ENCODE measurements around the gene UBN2.
"Not testable (repeated sequence)": the region's sequence is repeated elsewhere in the genome, so short reads cannot be mapped to it uniquely, and the experiment has no call there.

Gene UBN2

DNA sequence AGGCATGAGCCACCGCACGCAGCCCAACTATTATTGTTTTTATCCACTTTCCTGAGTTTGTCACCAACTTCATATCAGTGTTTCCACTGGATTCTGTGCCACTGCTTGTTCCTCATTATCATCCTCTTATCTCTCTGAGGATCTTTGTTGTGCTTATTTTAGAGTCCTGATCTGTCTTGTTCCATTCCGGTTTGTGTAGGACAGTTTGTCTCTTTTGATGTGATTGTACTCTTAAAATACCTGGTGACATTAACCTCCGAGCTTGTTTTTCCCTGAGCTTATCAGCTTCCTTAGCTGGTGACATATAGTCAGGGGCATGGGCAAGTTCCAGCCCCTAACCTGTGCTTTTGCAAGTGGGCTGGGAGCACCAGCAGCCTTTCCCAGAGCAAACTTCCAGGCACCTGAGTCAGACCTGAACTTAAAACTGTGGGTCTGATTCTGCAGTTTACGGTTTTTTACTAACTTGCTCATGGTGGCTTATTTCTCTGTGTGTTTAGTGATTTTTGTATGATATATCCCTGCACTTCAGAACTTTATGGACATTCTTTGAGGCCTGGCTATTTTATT is 87.0 kb downstream of the UBN2 start:
- Histone ChIP-seq H4K91ac (ENCODE audit: low read depth, low read length, poor library complexity) (no peak overlapping the region), H2BK15ac (ENCODE audit: low read length) (no peak overlapping the region), H3K9ac (ENCODE audit: low read depth, low read length, poor library complexity) (no peak overlapping the region), H3K36me3 (replicated peaks in 1 of 2; ENCODE audit: control insufficient read depth in 2 of 2, insufficient read depth in 2 of 2, low read length in 2 of 2) (no peaks in the 10 kb centered on the region), H3K4me1 (ENCODE audit: control insufficient read depth in 2 of 2, insufficient read depth in 1 of 2, low read depth in 1 of 2, low read length in 2 of 2) (no peaks in the 10 kb centered on the region), H4K8ac (ENCODE audit: low read depth, low read length) (no peak overlapping the region), H3K27ac (replicated peaks; ENCODE audit: low read length) (no peak overlapping the region), H2BK120ac (ENCODE audit: low read depth, low read length) (no peak overlapping the region), H2AK5ac (ENCODE audit: low read depth, low read length) (no peak overlapping the region), H3K4me2 (ENCODE audit: insufficient read depth, low read length, poor library complexity, severe bottlenecking) (no peak overlapping the region), H3K27me3 (ENCODE audit: control insufficient read depth in 3 of 3, insufficient read depth in 3 of 3, low read depth in 1 of 3, low read length in 3 of 3) (no peaks in the 10 kb centered on the region), H3K4me3 (ENCODE audit: low read length in 2 of 2) (no peak overlapping the region), H3K18ac (ENCODE audit: low read length) (no peak overlapping the region), H3K14ac (ENCODE audit: low read length) (no peak overlapping the region), H3K79me1 (ENCODE audit: low read depth, low read length) (no peaks in the 10 kb centered on the region), H2BK5ac (ENCODE audit: low read length) (no peak overlapping the region), H2BK12ac (ENCODE audit: low read length) (no peak overlapping the region), H3K4ac (ENCODE audit: low read length) (no peak overlapping the region), H2AFZ (ENCODE audit: low read length) (no peak overlapping the region), H3K23ac (ENCODE audit: low read depth, low read length, poor library complexity) (no peak overlapping the region), H3K9me3 (replicated peaks in 1 of 2; ENCODE audit: control insufficient read depth in 2 of 2, insufficient read depth in 1 of 2, low read depth in 1 of 2, low read length in 2 of 2) (no peaks in the 10 kb centered on the region)
- DNase-seq (ENCODE audit: low spot score) = no peak
- WGBS, 2 donors (ENCODE audit: extremely low coverage in 2 of 2, insufficient read length in 2 of 2, insufficient replicate concordance in 1 of 2) = no CpG with 5 or more reads among the region's 5 CpGs

GRCh38 chr7:139321071-139321745 is 90.2 kb downstream of the UBN2 start:
- Histone ChIP-seq H3K9me3 (replicated peaks in 1 of 2; ENCODE audit: control insufficient read depth in 2 of 2, insufficient read depth in 1 of 2, low read depth in 1 of 2, low read length in 2 of 2) (no peaks in the 10 kb centered on the region), H2BK15ac (ENCODE audit: low read length) (no peak overlapping the region), H2AFZ (ENCODE audit: low read length) (peak overlapping the region; percentile 53), H3K4ac (ENCODE audit: low read length) (no peak overlapping the region), H2AK5ac (ENCODE audit: low read depth, low read length) (no peak overlapping the region), H3K4me1 (ENCODE audit: control insufficient read depth in 2 of 2, insufficient read depth in 1 of 2, low read depth in 1 of 2, low read length in 2 of 2) (no peaks in the 10 kb centered on the region), H3K79me1 (ENCODE audit: low read depth, low read length) (no peaks in the 10 kb centered on the region), H2BK5ac (ENCODE audit: low read length) (no peak overlapping the region), H3K14ac (ENCODE audit: low read length) (no peak overlapping the region), H2BK12ac (ENCODE audit: low read length) (no peak overlapping the region), H3K36me3 (replicated peaks in 1 of 2; ENCODE audit: control insufficient read depth in 2 of 2, insufficient read depth in 2 of 2, low read length in 2 of 2) (no peaks in the 10 kb centered on the region), H3K9ac (ENCODE audit: low read depth, low read length, poor library complexity) (no peak overlapping the region), H3K4me2 (ENCODE audit: insufficient read depth, low read length, poor library complexity, severe bottlenecking) (no peak overlapping the region), H4K8ac (ENCODE audit: low read depth, low read length) (no peak overlapping the region), H3K27ac (replicated peaks; ENCODE audit: low read length) (no peak overlapping the region), H3K23ac (ENCODE audit: low read depth, low read length, poor library complexity) (no peak overlapping the region), H2BK120ac (ENCODE audit: low read depth, low read length) (no peak overlapping the region), H3K4me3 (ENCODE audit: low read length in 2 of 2) (no peak overlapping the region), H3K18ac (ENCODE audit: low read length) (no peak overlapping the region), H4K91ac (ENCODE audit: low read depth, low read length, poor library complexity) (no peak overlapping the region), H3K27me3 (ENCODE audit: control insufficient read depth in 3 of 3, insufficient read depth in 3 of 3, low read depth in 1 of 3, low read length in 3 of 3) (no peaks in the 10 kb centered on the region)
- WGBS, 2 donors (ENCODE audit: extremely low coverage in 2 of 2, insufficient read length in 2 of 2, insufficient replicate concordance in 1 of 2) = no CpG with 5 or more reads among the region's 11 CpGs
- DNase-seq (ENCODE audit: low spot score) = no peak

- not testable (repeated sequence) for H2BK12ac ChIP-seq (ENCODE audit: low read length); H3K18ac ChIP-seq (ENCODE audit: low read length); H2BK15ac ChIP-seq (ENCODE audit: low read length); H3K4me1 ChIP-seq (ENCODE audit: control insufficient read depth in 2 of 2, insufficient read depth in 1 of 2, low read depth in 1 of 2, low read length in 2 of 2); H4K8ac ChIP-seq (ENCODE audit: low read depth, low read length); H3K27me3 ChIP-seq (ENCODE audit: control insufficient read depth in 3 of 3, insufficient read depth in 3 of 3, low read depth in 1 of 3, low read length in 3 of 3); H3K36me3 ChIP-seq (replicated peaks in 1 of 2; ENCODE audit: control insufficient read depth in 2 of 2, insufficient read depth in 2 of 2, low read length in 2 of 2); H3K27ac ChIP-seq (replicated peaks; ENCODE audit: low read length); H2BK120ac ChIP-seq (ENCODE audit: low read depth, low read length); H2AK5ac ChIP-seq (ENCODE audit: low read depth, low read length); DNase-seq (ENCODE audit: low spot score); H3K4ac ChIP-seq (ENCODE audit: low read length); H2AFZ ChIP-seq (ENCODE audit: low read length); H3K4me3 ChIP-seq (ENCODE audit: low read length in 2 of 2); H3K4me2 ChIP-seq (ENCODE audit: insufficient read depth, low read length, poor library complexity, severe bottlenecking); H3K9ac ChIP-seq (ENCODE audit: low read depth, low read length, poor library complexity); H3K9me3 ChIP-seq (replicated peaks in 1 of 2; ENCODE audit: control insufficient read depth in 2 of 2, insufficient read depth in 1 of 2, low read depth in 1 of 2, low read length in 2 of 2); H3K14ac ChIP-seq (ENCODE audit: low read length); H3K79me1 ChIP-seq (ENCODE audit: low read depth, low read length); H4K91ac ChIP-seq (ENCODE audit: low read depth, low read length, poor library complexity); H3K23ac ChIP-seq (ENCODE audit: low read depth, low read length, poor library complexity); H2BK5ac ChIP-seq (ENCODE audit: low read length)
- no CpG with 5 or more reads among the region's 11 CpGs for WGBS, 2 donors (ENCODE audit: extremely low coverage in 2 of 2, insufficient read length in 2 of 2, insufficient replicate concordance in 1 of 2)
Observed at GRCh38 chr7:139324709-139325108, 93.7 kb downstream of the UBN2 start.

DNA sequence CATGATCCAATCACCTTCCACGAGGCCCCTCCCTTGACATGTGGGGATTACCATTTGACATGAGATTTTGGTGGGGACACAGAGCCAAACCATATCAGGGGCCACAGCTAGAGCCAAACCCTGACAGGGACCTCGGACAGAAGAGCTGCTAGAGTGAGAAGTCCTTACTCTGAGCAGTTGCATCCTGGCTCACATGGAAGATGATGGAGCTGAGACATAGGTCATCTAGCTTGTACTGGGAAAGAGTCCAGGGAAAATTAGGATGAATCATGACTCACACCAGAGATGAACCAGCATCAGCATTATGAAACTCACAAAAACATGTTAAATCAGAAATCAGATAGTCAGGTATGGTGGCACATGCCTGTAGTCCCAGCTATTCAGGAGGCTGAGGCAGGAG is 97.3 kb downstream of the UBN2 start:
- no peak overlapping the region for H2AFZ ChIP-seq (ENCODE audit: low read length)
- H2BK5ac ChIP-seq (ENCODE audit: low read length) = no peak overlapping the region
- H2AK5ac ChIP-seq (ENCODE audit: low read depth, low read length) = no peak overlapping the region
- H3K14ac ChIP-seq (ENCODE audit: low read length) = no peak overlapping the region
- H3K9ac ChIP-seq (ENCODE audit: low read depth, low read length, poor library complexity) = no peak overlapping the region
- no peak for DNase-seq (ENCODE audit: low spot score)
- no peak overlapping the region for H2BK120ac ChIP-seq (ENCODE audit: low read depth, low read length)
- no peak overlapping the region for H3K4me2 ChIP-seq (ENCODE audit: insufficient read depth, low read length, poor library complexity, severe bottlenecking)
- H4K8ac ChIP-seq (ENCODE audit: low read depth, low read length) = no peak overlapping the region
- no peak overlapping the region for H2BK12ac ChIP-seq (ENCODE audit: low read length)
- H3K27ac ChIP-seq (replicated peaks; ENCODE audit: low read length) = no peak overlapping the region
- no peaks in the 10 kb centered on the region for H3K27me3 ChIP-seq (ENCODE audit: control insufficient read depth in 3 of 3, insufficient read depth in 3 of 3, low read depth in 1 of 3, low read length in 3 of 3)
- no peaks in the 10 kb centered on the region for H3K79me1 ChIP-seq (ENCODE audit: low read depth, low read length)
- WGBS, 2 donors (ENCODE audit: extremely low coverage in 2 of 2, insufficient read length in 2 of 2, insufficient replicate concordance in 1 of 2) = no CpG with 5 or more reads among the region's 2 CpGs
- no peaks in the 10 kb centered on the region for H3K36me3 ChIP-seq (replicated peaks in 1 of 2; ENCODE audit: control insufficient read depth in 2 of 2, insufficient read depth in 2 of 2, low read length in 2 of 2)
- no peak overlapping the region for H3K18ac ChIP-seq (ENCODE audit: low read length)
- H3K4me1 ChIP-seq (ENCODE audit: control insufficient read depth in 2 of 2, insufficient read depth in 1 of 2, low read depth in 1 of 2, low read length in 2 of 2) = no peaks in the 10 kb centered on the region
- H3K4me3 ChIP-seq (ENCODE audit: low read length in 2 of 2) = no peak overlapping the region
- no peak overlapping the region for H3K23ac ChIP-seq (ENCODE audit: low read depth, low read length, poor library complexity)
- H3K4ac ChIP-seq (ENCODE audit: low read length) = no peak overlapping the region
- no peak overlapping the region for H2BK15ac ChIP-seq (ENCODE audit: low read length)
- no peaks in the 10 kb centered on the region for H3K9me3 ChIP-seq (replicated peaks in 1 of 2; ENCODE audit: control insufficient read depth in 2 of 2, insufficient read depth in 1 of 2, low read depth in 1 of 2, low read length in 2 of 2)
- no peak overlapping the region for H4K91ac ChIP-seq (ENCODE audit: low read depth, low read length, poor library complexity)
